GM21786 (cell line): ENCODE measurements around the gene RHOF.

Experiments used
- ATAC-seq: cut with Tn5 transposase; IDR thresholded peaks from one replicate; pipeline ENCODE4 v1.9.1; 2021; ENCODE audit not compliant: unreplicated experiment

The RHOF gene

GRCh38 chr12:121805171-121806008 lies 11.9 kb upstream of the RHOF start:
- no peak for ATAC-seq

DNA sequence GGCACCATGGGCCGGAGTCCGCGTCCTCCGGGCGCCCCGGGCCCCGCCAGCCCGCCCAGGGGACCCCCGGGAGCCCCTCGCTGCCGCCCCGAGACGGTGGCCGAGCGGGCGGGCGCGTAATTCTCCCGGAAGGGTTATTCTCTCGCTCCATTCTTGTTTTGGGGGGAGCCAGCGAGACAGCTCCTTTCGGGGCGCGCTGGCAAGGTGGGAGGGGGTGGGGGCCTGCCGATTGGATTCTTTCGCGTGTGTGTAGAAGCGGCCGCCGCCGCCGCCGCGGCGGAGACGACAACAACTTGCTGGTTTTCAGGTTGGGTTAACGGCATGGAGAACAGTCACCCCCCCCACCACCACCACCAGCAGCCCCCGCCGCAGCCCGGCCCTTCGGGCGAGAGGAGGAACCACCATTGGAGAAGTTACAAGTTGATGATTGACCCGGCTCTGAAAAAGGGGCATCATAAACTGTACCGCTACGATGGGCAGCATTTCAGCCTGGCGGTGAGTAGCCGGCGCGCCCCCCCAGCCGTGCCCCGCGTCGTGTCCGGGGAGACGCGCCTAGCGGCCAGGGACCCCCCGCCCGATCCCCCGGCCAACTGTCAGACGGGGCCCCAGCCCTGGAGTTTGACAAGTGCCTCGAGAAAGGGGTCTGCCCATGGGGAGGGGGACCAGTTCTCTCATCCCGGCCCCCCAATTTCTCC lies 11.1 kb upstream of the RHOF start:
- no peak for ATAC-seq

GRCh38 chr12:121803861-121804416 lies 10.5 kb upstream of the RHOF start, which contains the start of gene SETD1B:
Gene SETD1B, plus strand, starts transcription at chr12:121804009. Its CDS starts 729 bp downstream, at chr12:121804738.
- ATAC-seq: no peak

DNA sequence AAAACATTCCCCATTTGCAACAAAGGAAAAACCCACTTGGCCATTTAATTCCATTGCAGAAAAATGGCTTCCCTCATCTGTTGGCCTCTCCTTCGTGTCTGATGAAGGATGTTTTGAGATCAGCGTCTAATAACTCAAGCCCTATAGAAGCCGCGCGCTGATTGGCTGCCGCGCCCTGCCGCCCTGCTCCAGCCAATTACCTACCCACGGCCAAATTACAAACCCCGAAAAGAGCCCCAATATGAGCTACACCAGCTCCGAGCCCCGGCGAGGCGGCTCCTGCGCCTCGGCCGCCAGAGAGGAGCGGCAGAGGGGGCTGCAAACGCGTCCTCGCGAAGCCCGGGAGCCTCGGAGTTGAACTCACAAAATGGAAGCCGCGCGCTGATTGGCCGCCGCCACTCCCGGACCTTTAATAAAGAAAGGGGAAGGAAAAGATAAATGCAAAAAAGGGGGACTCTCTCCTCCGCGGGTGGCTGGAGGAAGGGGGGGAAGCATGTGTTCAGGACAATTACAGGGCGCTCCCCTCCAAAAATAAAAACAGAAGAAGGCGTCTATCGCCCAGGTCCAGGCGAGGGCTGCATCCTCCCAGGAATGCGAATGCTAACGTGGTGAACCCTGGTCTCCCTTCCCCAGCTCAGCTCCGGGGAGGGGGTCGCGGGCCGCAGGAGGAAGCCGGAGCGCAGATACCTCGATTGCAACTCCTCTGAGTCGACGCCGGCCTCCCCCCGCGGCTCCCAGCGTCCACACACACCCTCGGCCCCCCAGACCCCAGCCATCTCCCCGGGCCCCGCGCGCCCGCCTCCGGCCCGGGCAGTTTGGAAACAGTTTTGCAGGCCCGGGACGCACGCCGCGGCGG lies 9.6 kb upstream of the RHOF start:
- peak; percentile 40 for ATAC-seq

GRCh38 chr12:121802485-121802842 lies 9.0 kb upstream of the RHOF start:
- no peak for ATAC-seq

GRCh38 chr12:121801595-121802484 lies 8.4 kb upstream of the RHOF start:
- ATAC-seq: no peak

DNA sequence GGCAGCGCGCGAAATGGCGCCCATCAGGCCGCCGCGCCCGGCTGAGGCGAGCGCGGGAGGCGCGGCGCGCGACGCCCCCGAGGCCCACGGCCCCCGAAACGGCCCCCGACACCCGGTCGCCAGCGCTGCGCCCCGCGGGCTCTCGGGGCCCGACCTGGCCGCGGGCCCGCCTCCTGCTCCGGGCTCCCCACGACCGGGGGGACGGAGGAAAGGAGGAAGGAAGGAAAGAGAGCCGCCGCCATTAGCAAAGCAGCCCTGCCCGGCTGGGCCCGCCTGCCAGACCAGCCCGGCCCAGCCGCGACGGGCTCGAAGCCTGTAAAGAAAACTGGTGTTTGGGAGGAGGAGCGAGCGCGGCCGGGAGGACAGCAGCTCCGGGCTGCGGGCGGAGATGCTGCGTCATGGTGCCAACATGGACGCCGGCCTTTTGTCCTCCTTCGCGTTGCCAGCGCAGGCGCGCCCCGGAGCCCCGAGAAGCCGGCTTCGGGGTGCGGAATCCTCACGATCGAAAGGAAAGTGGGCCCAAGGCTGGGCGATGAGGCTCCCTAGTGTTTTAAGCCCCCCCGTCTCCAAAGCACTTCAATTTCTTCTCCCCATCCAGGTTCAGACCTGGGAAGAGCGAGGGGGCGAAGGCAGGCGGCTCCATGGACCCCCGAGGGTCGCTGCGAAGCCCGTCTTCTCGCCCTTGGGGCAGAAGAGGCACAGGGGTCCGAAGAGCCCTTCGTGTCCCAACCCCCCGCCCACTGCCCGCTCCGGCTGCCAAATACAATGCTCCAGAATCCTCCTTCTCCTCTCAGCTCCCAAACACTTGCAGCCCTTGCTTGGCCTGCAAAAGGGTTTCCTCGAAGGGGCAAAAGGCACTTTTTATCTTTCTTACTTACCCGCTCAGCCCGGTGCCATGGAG lies 7.5 kb upstream of the RHOF start:
- ATAC-seq: no peak

GRCh38 chr12:121799842-121800693 lies 6.6 kb upstream of the RHOF start:
- ATAC-seq: peak; percentile 25

DNA sequence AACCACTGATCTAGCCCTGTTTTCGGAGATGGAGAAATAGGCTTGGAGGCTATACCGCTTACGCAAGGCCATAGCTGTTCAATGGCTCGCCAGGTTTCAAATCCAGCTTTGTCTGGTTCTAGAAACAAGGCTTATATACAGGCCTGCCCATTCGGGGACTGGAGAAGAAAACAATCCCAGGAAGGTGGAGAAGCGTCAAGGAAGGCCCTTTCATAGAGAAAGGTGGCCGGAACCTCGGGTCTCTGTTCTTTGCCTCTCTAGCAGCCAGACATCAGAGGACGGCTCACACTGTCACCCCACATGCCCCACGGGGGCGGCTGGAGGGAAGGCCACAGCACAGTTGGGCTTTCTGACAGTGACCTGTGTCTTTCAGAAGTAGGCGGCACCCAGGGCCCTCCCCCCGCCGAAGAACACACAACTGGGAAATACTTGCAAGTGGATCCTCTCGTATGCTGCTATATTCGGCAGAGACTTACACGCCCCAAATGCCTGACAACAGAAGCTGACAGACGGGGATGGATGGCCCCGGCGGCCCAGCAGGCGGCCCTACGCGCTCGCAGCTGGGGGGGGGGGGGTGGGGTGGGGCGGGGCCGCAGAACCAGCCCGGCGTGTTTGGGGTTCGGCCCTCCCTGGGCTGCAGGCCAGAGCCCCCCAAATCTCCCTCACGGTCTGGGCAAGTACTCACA lies 5.8 kb upstream of the RHOF start:
- ATAC-seq: no peak

GRCh38 chr12:121798787-121799155 lies 5.3 kb upstream of the RHOF start:
- no peak for ATAC-seq

GRCh38 chr12:121797937-121798786 lies 4.7 kb upstream of the RHOF start:
- no peak for ATAC-seq

- ATAC-seq: no peak
These were observed 3.6 kb upstream of the RHOF start for GRCh38 chr12:121796855-121797751.

DNA sequence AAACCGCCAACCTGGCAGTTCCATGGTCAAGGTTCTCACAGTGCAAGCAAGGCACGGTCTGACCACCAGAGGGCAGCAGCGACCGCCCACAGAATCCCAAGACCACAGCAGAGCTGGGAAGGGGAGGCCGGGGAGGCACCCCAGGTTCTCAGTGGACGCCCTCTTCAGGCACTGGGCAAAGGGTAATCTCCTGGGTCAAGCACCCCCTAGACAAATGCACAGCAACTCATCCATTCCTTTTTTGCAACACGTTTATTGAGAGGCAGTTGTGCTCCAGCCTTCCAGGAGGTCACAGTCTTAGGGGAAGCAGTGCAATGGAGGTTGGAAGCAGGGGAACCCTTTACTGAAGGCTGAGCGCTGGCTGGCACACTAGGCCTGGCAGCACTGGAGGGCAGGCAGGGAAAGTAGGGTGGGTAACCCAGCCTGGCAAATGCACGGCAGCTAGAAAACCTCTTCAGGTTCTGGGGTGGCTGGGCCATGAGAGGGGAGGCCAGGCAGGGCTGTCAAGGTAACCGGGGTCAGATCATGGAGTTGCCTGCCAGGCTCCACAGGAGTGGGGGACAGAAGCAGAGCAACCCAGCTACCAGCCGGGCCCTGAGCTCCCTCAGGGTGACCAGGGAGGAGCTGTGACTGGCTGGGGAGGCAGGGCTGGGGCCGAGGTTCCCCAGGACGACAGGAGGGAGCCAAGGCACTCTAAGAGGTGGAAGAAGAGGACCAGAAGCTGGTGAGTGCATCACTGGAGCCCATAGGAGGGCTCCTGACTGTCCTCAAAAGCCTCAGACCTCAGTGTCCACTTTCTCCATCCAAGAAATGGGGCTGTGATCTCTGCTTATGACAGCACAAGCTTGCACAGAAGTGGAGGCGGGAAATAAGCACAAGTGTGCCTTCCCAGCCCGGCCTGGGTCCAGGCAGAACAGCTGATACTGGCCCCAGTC lies 1.8 kb upstream of the RHOF start:
- no peak for ATAC-seq

DNA sequence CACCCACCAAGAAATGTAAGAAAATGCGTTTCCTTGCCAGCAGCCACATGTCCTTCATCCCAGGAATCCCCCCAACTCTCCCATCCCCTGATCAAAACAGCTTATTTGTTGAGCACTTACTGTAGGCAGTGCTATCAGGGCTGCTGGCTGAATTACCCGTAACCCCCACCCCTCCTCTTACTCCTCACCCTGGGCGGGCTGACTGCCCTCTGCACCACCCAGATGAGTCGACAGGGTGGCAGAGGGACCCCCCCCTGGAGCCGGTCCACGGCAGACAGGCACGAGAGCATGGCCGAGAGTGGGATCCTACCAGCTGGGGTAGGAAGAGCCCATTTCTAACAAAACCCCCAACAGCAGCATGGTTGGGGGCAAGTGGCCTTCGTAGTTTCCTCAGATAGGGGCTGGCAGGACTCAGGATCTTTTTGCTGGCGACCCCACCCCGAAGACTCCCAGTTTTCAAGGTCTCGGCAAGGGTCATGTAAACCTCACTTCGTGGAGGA lies 1.1 kb upstream of the RHOF start:
- no peak for ATAC-seq
